ENCODE results near the gene SNX2. TPM values are rescaled to one million over a fixed set of nuclear protein-coding genes. Genes with fewer than 3 reads are reported as not detected.

The SNX2 gene
- total RNA-seq, 1 experiment from 2014 or later: 123 TPM

DNA sequence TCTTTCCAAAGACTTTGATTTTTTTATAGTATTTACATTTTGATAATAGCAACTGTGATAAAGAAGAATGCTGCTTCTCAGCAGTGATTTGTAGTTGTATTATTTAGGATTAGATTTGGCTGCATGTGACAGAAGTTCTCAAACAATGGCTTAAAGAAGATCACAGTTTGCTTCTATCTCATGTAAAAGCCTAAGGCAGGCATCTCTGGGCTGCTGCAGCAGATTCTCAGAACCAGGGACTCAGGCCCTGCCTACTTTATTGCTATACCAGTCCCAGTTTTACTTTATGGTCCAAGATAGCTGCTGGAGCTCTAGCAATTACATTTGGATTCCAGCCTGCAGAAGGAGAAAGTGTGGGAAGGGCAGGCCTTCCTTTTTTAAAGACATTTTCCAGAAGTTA, 8.8 kb upstream of the SNX2 start:
- Mint-ChIP-seq H3K9me3 (ENCODE audit: unreplicated experiment) (peaks cover 18% of the 10 kb centered on the region), H3K4me3 (ENCODE audit: unreplicated experiment) (peak overlapping the region; percentile 40), H3K27me3 (ENCODE audit: insufficient read depth, unreplicated experiment) (no peaks in the 10 kb centered on the region), H3K27ac (ENCODE audit: unreplicated experiment) (peak overlapping the region; percentile 51), H3K36me3 (ENCODE audit: insufficient read depth, unreplicated experiment) (peaks cover 11% of the 10 kb centered on the region), H3K4me1 (ENCODE audit: low read depth, unreplicated experiment) (peaks cover 42% of the 10 kb centered on the region)
- POLR2A ChIA-PET: interaction anchor here (0.7 to 1.6 kb wide), 2 partner anchors 9 to 15 kb away, joined by 4 to 5 read pairs; partner anchors contain the start of gene SNX2
- CTCF ChIA-PET: interaction anchor here (1.2 to 1.3 kb wide), 2 partner anchors 9 to 10 kb away, joined by 3 to 5 read pairs; partner anchors contain the start of gene SNX2
- no peaks in the 10 kb centered on the region for H3K36me3 ChIP-seq (ENCODE audit: control insufficient read depth, insufficient read depth, low read length)
- BruUV-seq (replicated peaks): no TSS peak
- H3K27me3 ChIP-seq (replicated peaks; ENCODE audit: control insufficient read depth, insufficient read depth, low read length): no peaks in the 10 kb centered on the region
- peaks cover 27% of the 10 kb centered on the region for H3K4me1 ChIP-seq
- intact Hi-C loops (cut with micrococcal nuclease; ENCODE audit: unreplicated experiment): loop anchor here (1.0 kb wide), 1 partner anchor 8 kb away; no protein-coding TSS in a partner anchor
- H3K4me3 ChIP-seq (ENCODE audit: low read depth, low read length): no peak overlapping the region
- no peak for TF ChIP-seq CTCF (IDR thresholded peaks at IDR 0.05; ENCODE audit: insufficient read depth in 1 of 2, low read depth in 1 of 2, low read length in 1 of 2, severe bottlenecking in 1 of 2, unreplicated experiment in 1 of 2)
- no peaks in the 10 kb centered on the region for H3K9me3 ChIP-seq
- peak; percentile 71 to 76 for DNase-seq

DNA sequence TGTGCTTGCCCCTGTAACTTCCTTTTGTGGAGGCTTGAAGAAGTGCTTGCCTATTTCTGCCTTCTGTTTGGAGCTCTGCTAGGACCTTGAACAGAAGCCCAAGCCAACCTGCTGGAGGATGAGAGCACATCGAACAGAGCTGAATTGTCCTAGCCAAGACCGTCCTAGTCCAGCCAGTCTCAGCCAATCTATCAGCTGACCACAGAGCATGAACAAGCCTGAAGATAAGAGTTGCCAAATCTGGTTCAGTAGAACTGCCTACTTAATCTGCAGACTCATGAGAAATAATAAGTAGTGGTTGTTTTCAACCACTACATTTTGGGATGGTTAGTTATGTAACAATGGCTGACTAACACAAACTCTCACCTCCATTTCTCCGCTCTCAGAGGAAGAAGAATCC, 4.4 kb upstream of the SNX2 start:
- CTCF ChIA-PET: no interaction called here
- H3K27me3 Mint-ChIP-seq (ENCODE audit: insufficient read depth, unreplicated experiment): no peaks in the 10 kb centered on the region
- no peak for DNase-seq
- H3K36me3 ChIP-seq (ENCODE audit: control insufficient read depth, insufficient read depth, low read length): no peaks in the 10 kb centered on the region
- POLR2A ChIA-PET: no interaction called here
- H3K27ac Mint-ChIP-seq (ENCODE audit: unreplicated experiment): no peak overlapping the region
- no peak overlapping the region for H3K4me3 ChIP-seq (ENCODE audit: low read depth, low read length)
- H3K36me3 Mint-ChIP-seq (ENCODE audit: insufficient read depth, unreplicated experiment): peaks cover 11% of the 10 kb centered on the region
- no TSS peak for BruUV-seq (replicated peaks)
- no peaks in the 10 kb centered on the region for H3K27me3 ChIP-seq (replicated peaks; ENCODE audit: control insufficient read depth, insufficient read depth, low read length)
- H3K4me1 ChIP-seq: peaks cover 43% of the 10 kb centered on the region
- H3K4me3 Mint-ChIP-seq (ENCODE audit: unreplicated experiment): no peak overlapping the region
- H3K4me1 Mint-ChIP-seq (ENCODE audit: low read depth, unreplicated experiment): peaks cover 64% of the 10 kb centered on the region
- H3K9me3 ChIP-seq: no peaks in the 10 kb centered on the region
- intact Hi-C loops (cut with micrococcal nuclease; ENCODE audit: unreplicated experiment): no loop called here
- H3K9me3 Mint-ChIP-seq (ENCODE audit: unreplicated experiment): peaks cover 18% of the 10 kb centered on the region
- TF ChIP-seq CTCF (IDR thresholded peaks at IDR 0.05; ENCODE audit: insufficient read depth in 1 of 2, low read depth in 1 of 2, low read length in 1 of 2, severe bottlenecking in 1 of 2, unreplicated experiment in 1 of 2): no peak

DNA sequence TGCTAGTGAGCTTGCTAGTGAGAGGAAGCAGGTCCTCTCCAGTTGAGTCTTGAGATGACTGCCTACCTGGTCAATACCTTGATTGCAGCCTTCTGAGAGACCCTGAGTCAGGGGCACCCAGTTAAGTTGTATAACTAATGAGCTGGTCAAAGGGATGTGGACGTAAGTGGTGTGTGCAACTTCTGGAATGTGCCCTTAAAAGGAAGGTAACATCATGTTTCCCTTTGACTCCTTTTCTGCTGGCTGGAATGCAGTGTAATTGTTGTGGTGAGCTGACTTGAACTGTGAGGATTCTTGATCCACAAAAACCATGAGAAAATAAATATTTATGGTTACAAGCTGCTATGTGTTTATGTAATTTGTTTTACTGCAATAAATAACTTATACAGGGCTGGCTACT, 2.4 kb upstream of the SNX2 start:
- Histone ChIP-seq H3K4me1 (peaks cover 39% of the 10 kb centered on the region), H3K27me3 (replicated peaks; ENCODE audit: control insufficient read depth, insufficient read depth, low read length) (no peaks in the 10 kb centered on the region), H3K4me3 (ENCODE audit: low read depth, low read length) (no peak overlapping the region), H3K9me3 (no peaks in the 10 kb centered on the region), H3K36me3 (ENCODE audit: control insufficient read depth, insufficient read depth, low read length) (no peaks in the 10 kb centered on the region)
- peaks cover 49% of the 10 kb centered on the region for H3K4me1 Mint-ChIP-seq (ENCODE audit: low read depth, unreplicated experiment)
- no peaks in the 10 kb centered on the region for H3K27me3 Mint-ChIP-seq (ENCODE audit: insufficient read depth, unreplicated experiment)
- H3K9me3 Mint-ChIP-seq (ENCODE audit: unreplicated experiment): peaks cover 18% of the 10 kb centered on the region
- intact Hi-C loops (cut with micrococcal nuclease; ENCODE audit: unreplicated experiment): loop anchor here (1.0 kb wide), 1 partner anchor 13 kb away; no protein-coding TSS in a partner anchor
- ChIA-PET POLR2A (no interaction called here), CTCF (no interaction called here)
- no TSS peak for BruUV-seq (replicated peaks)
- peak overlapping the region; percentile 96 for H3K4me3 Mint-ChIP-seq (ENCODE audit: unreplicated experiment)
- TF ChIP-seq CTCF (IDR thresholded peaks at IDR 0.05; ENCODE audit: insufficient read depth in 1 of 2, low read depth in 1 of 2, low read length in 1 of 2, severe bottlenecking in 1 of 2, unreplicated experiment in 1 of 2): no peak
- DNase-seq: peak; percentile 55 to 67
- H3K27ac Mint-ChIP-seq (ENCODE audit: unreplicated experiment): peak overlapping the region; percentile 2
- H3K36me3 Mint-ChIP-seq (ENCODE audit: insufficient read depth, unreplicated experiment): peaks cover 5% of the 10 kb centered on the region
